CD14-positive monocyte (primary cell): Measurements from ENCODE around the gene GPR75. TPM values are rescaled to one million over a fixed set of nuclear protein-coding genes. Genes with fewer than 3 reads are reported as not detected.
"Not testable (repeated sequence)": the region's sequence is repeated elsewhere in the genome, so short reads cannot be mapped to it uniquely, and the experiment has no call there.

Experiments used
- DNase-seq, 3 donors: peaks; one replicate each; pipeline ENCODE4 v3.0.0-alpha.2; 2011 to 2022
- H2AFZ ChIP-seq: 2 replicates; pipeline ENCODE4 v1.6.0; 2012; ENCODE audit warnings: mild to moderate bottlenecking, low read depth, low read length, inconsistent platforms; ENCODE audit not compliant: insufficient read depth, poor library complexity, severe bottlenecking
- H3K27ac ChIP-seq, 2 donors: 1 replicate in 1 of 2; 2 replicates in 1 of 2; pipeline ENCODE4 v1.5.1; 2012 to 2013; ENCODE audit warnings: low read length in 2 of 2, control low read depth in 1 of 2, inconsistent platforms in 1 of 2, low read depth in 1 of 2, mild to moderate bottlenecking in 1 of 2
- H3K27me3 ChIP-seq, 2 donors: one replicate each; pipeline versions ENCODE4 v1.6.0 to v1.6.1; 2011 to 2013; ENCODE audit warnings: low read length in 2 of 2; ENCODE audit not compliant: control insufficient read depth in 2 of 2, insufficient read depth in 2 of 2
- H3K36me3 ChIP-seq, 2 donors: replicated peaks in 1 of 2; 1 replicate in 1 of 2; 2 replicates in 1 of 2; pipeline versions ENCODE4 v1.5.1 to v1.6.1; 2012 to 2013; ENCODE audit warnings: low read length in 2 of 2, control low read depth in 1 of 2, inconsistent platforms in 1 of 2, mild to moderate bottlenecking in 1 of 2; ENCODE audit not compliant: insufficient read depth in 2 of 2, control insufficient read depth in 1 of 2
- H3K4me1 ChIP-seq, 2 donors: 1 replicate in 1 of 2; 2 replicates in 1 of 2; pipeline versions ENCODE4 v1.5.1 to v1.6.1; 2012 to 2013; ENCODE audit warnings: low read length in 2 of 2, control low read depth in 1 of 2, inconsistent platforms in 1 of 2, mild to moderate bottlenecking in 1 of 2, moderate library complexity in 1 of 2; ENCODE audit not compliant: insufficient read depth in 2 of 2, control insufficient read depth in 1 of 2
- H3K4me2 ChIP-seq: replicated peaks from 2 replicates; pipeline ENCODE3; 2012; ENCODE audit warnings: low read length, moderate library complexity, mild to moderate bottlenecking; ENCODE audit not compliant: poor library complexity, severe bottlenecking; ENCODE audit errors: extremely low read depth
- H3K4me3 ChIP-seq, 3 experiments: fragments of 200-600 bp in 1 of 3; sonication (generic) in 1 of 3; replicated peaks in 1 of 3; 1 replicate in 2 of 3; 2 replicates in 1 of 3; pipeline ENCODE4 v1.5.1; 2011 to 2013; ENCODE audit warnings: low read length in 3 of 3, mild to moderate bottlenecking in 3 of 3, control low read depth in 2 of 3, low read depth in 2 of 3, inconsistent platforms in 1 of 3, moderate library complexity in 1 of 3
- H3K79me2 ChIP-seq: 2 replicates; pipeline ENCODE4 v1.6.0; 2012; ENCODE audit warnings: mild to moderate bottlenecking, control low read depth, inconsistent platforms, low read length, moderate library complexity; ENCODE audit not compliant: insufficient read depth
- H3K9ac ChIP-seq: 2 replicates; pipeline ENCODE4 v1.6.0; 2017; ENCODE audit warnings: low read length, mild to moderate bottlenecking; ENCODE audit not compliant: insufficient read depth, poor library complexity, severe bottlenecking
- H3K9me3 ChIP-seq, 2 donors: replicated peaks in 1 of 2; 1 replicate in 1 of 2; 2 replicates in 1 of 2; pipeline versions ENCODE4 v1.5.1 to v1.6.1; 2012 to 2013; ENCODE audit warnings: low read length in 2 of 2, control low read depth in 1 of 2; ENCODE audit not compliant: control insufficient read depth in 1 of 2, insufficient read depth in 1 of 2
- H4K20me1 ChIP-seq: 2 replicates; pipeline ENCODE4 v1.6.0; 2012; ENCODE audit warnings: mild to moderate bottlenecking, low read length, control low read depth, moderate library complexity; ENCODE audit not compliant: insufficient read depth
- H3K27ac Mint-ChIP-seq, 7 donors: one replicate each; pipeline ENCODE4 v1.8.0; 2020; ENCODE audit warnings: mild to moderate bottlenecking in 7 of 7, mixed read lengths in 7 of 7, moderate library complexity in 6 of 7, inconsistent platforms in 2 of 7
- H3K27me3 Mint-ChIP-seq, 3 donors: one replicate each; pipeline ENCODE4 v1.8.0; 2021 to 2022; ENCODE audit warnings: low read depth in 3 of 3, mild to moderate bottlenecking in 3 of 3, mixed read lengths in 3 of 3, moderate library complexity in 3 of 3, inconsistent platforms in 1 of 3
- H3K36me3 Mint-ChIP-seq, 2 donors: one replicate each; pipeline ENCODE4 v1.8.0; 2020; ENCODE audit warnings: mixed read lengths in 2 of 2, inconsistent platforms in 1 of 2, mild to moderate bottlenecking in 1 of 2
- H3K4me1 Mint-ChIP-seq: one replicate; pipeline ENCODE4 v1.8.0; 2020; ENCODE audit warnings: mild to moderate bottlenecking, mixed read lengths
- H3K4me3 Mint-ChIP-seq, 2 donors: one replicate each; pipeline ENCODE4 v1.8.0; 2020; ENCODE audit warnings: mild to moderate bottlenecking in 2 of 2, mixed read lengths in 2 of 2, moderate library complexity in 1 of 2
- H3K9me3 Mint-ChIP-seq, 7 donors: one replicate each; pipeline ENCODE4 v1.8.0; 2020 to 2022; ENCODE audit warnings: mixed read lengths in 7 of 7, mild to moderate bottlenecking in 6 of 7, moderate library complexity in 6 of 7, inconsistent platforms in 2 of 7
- CTCF ChIP-seq: fragments of 200-600 bp; IDR thresholded peaks from one replicate; pipeline ENCODE4 v1.8.0; 2022; ENCODE audit warnings: antibody characterized with exemption, mild to moderate bottlenecking
- WGBS: methylation state at CpG from one replicate; pipeline ENCODE4 v1.1.5; 2013; ENCODE audit warnings: missing lambda C conversion rate; ENCODE audit not compliant: insufficient coverage; 5-methylcytosine and 5-hydroxymethylcytosine counted together
- intact Hi-C, 2 donors: fragments of 100-400 bp; cut with micrococcal nuclease; formaldehyde crosslinking; loops; one replicate each; pipeline versions ENCODE4 v1.15.0 to v1.15.1; 2023
- polyA plus RNA-seq, 3 donors: library from polyadenylated mRNA; depleted of rRNA in 1 of 3; unstranded in 2 of 3; stranded (reverse) in 1 of 3; fragments of 300-500 nt in 2 of 3; fragments of >200 nt in 1 of 3; fragmentation: Illumina TruSeq in 2 of 3; gene quantifications; 1 replicate in 2 of 3; 2 replicates in 1 of 3; pipeline ENCODE4 v1.2.3, GENCODE V29; 2012 to 2021

Gene GPR75
- polyA plus RNA-seq, 3 donors, result 2.2 TPM; not detected in 2

GRCh38 chr2:53842891-53843290 lies 16.9 kb downstream of the GPR75 start:
- Histone ChIP-seq H3K4me1 (no peaks in the 10 kb centered on the region), H3K9me3 (peaks cover 0 to 5% of the 10 kb centered on the region in 2 donors), H3K79me2 (no peaks in the 10 kb centered on the region), H3K36me3 (no peaks in the 10 kb centered on the region), H4K20me1 (no peaks in the 10 kb centered on the region), H3K4me2 (no peak overlapping the region), H3K27me3 (no peaks in the 10 kb centered on the region), H3K4me3 (no peak overlapping the region), H3K9ac (no peak overlapping the region), H3K27ac (no peak overlapping the region), H2AFZ (no peak overlapping the region)
- Mint-ChIP-seq H3K4me3 (no peak overlapping the region), H3K4me1 (peaks cover 3% of the 10 kb centered on the region), H3K36me3 (no peaks in the 10 kb centered on the region), H3K27me3 (peaks cover 0 to 6% (median 0%) of the 10 kb centered on the region in 3 donors), H3K9me3 (peaks cover 2 to 13% (median 3%) of the 10 kb centered on the region in 7 donors), H3K27ac (peak overlapping the region in 1 of 7 donors; percentile 50)
- WGBS, result no CpG with 5 or more reads among the region's 3 CpGs
- no peak for TF ChIP-seq CTCF
- intact Hi-C loops, result no loop called here
- DNase-seq, result no peak

GRCh38 chr2:53841651-53842050 lies 18.1 kb downstream of the GPR75 start:
- H3K27ac ChIP-seq, H3K4me3 ChIP-seq, H2AFZ ChIP-seq, H3K36me3 ChIP-seq, H3K9ac ChIP-seq, H3K9me3 ChIP-seq, H4K20me1 ChIP-seq, H3K27ac Mint-ChIP-seq, DNase-seq, H3K27me3 Mint-ChIP-seq, H3K27me3 ChIP-seq, H3K36me3 Mint-ChIP-seq, H3K4me1 Mint-ChIP-seq, intact Hi-C loops, H3K79me2 ChIP-seq, H3K4me3 Mint-ChIP-seq, H3K4me2 ChIP-seq, H3K4me1 ChIP-seq: not testable (repeated sequence)
- peaks cover 2 to 17% (median 3%) of the 10 kb centered on the region in 7 donors for H3K9me3 Mint-ChIP-seq
- WGBS, result 95% methylated on average over 4 of the region's 7 CpGs
